ENCODE data around the gene NEURL1B. TPM values are rescaled to one million over a fixed set of nuclear protein-coding genes. Genes with fewer than 3 reads are reported as not detected.

The NEURL1B gene
- total RNA-seq, 1 experiment from 2014 or later, result not detected

DNA sequence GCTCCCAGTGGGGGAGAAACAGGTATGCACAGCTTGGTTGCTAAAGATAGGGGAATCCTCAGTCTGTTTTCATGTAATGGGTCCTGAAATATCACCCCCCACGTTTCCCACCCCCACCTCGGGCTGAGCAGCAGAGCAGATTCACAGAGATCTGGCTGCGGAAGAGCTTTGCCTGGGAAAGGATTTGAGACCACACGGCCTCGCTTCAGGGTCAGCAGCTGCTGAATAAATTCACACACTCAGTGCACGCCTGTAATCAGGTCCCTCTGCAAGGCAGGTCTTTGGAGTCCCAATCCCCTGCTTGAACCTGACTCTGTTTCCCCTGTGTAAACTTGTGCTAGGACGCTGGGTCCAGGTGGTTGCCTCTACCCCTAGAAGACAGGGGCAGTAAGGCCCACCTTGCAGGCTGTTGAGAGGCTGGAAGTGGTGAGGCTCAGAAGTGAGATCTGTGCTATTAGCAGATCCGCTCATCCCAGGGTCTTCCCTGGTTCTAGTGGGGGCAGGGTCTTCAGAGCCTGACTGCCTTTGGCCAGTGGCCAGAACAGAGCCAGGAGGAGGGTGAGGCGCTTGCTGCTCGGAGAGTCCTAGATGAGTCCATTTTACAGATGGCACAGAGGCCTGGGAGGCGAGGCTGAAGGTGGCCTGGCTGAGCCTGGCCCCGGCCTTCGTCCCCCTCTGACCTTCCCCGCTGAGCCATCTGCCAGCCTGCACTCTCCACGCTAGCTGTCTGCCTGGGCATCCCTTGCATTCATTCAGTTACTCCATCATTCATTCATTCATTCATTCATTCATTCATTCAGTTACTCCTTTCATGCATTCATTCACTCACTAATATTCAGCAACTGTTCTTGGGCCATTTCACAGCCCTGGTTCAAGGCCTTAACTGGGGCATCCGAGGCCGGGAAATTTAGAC lies 16.7 kb upstream of the NEURL1B start:
- H2AFZ ChIP-seq (ENCODE audit: low read length), result no peak overlapping the region
- H3K36me3 ChIP-seq (ENCODE audit: insufficient read depth, low read length), result no peaks in the 10 kb centered on the region
- no peak for DNase-seq
- H3K4me3 ChIP-seq (ENCODE audit: low read length), result no peak overlapping the region
- H3K9ac ChIP-seq (ENCODE audit: low read length), result no peak overlapping the region
- H3K27ac ChIP-seq (ENCODE audit: low read length), result no peak overlapping the region
- H4K20me1 ChIP-seq (ENCODE audit: insufficient read depth, low read depth, low read length), result no peaks in the 10 kb centered on the region
- no peaks in the 10 kb centered on the region for H3K9me2 ChIP-seq (replicated peaks; ENCODE audit: insufficient read depth, low read length)
- H3K9me3 ChIP-seq (ENCODE audit: low read length), result no peaks in the 10 kb centered on the region
- no peaks in the 10 kb centered on the region for H3K79me2 ChIP-seq (ENCODE audit: low read length)
- no peaks in the 10 kb centered on the region for H3K27me3 ChIP-seq (ENCODE audit: low read length)
- H3K4me1 ChIP-seq (ENCODE audit: low read length), result no peaks in the 10 kb centered on the region
- H3K4me2 ChIP-seq (ENCODE audit: low read depth, low read length, poor library complexity, severe bottlenecking), result no peak overlapping the region

DNA sequence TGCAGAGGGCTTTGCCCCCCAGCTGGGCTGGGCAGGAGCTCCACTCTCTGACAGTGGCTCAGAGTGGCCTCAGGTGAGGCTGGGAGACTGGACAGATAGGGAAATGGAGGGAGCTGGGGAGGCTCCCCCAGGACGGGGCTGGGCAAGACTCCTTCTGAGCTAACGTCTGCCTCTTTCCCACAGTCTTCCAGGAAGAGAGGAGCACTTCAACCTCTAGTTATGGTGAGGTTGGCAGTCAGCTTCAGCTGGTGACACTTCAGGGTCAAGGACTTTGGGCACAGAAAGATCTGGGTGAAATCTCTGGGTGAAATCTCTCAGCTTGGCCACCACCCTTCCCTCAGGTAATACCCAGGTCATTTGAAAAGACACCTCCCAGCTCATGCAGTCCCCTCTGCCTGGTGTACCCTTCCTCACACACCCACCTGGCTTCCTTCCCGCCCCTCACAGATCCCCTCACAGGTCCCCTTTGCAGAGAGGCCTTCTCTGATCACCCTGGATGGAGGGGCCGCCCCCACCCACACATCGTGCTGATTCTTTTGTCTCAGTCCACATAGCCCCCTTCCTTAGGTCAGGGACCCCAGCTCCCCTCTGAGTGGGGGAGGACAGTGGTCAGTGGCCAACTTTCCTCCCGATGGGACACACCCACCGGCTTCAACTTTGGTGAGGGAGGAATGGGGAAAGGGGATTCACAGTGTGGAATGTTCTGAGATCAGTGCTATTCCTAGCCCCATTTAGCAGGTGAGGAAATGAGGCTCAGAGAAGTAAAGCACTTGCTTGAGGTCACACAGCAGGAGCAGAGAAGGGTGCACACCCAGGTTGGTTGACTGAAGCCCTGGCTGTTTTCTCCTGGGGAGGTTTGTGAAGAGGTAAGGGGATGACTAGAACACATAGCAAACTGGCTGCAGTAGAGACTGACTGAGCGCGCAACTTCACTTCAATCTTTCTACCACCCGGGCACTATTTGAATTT lies 15.8 kb upstream of the NEURL1B start:
- no peaks in the 10 kb centered on the region for H3K4me1 ChIP-seq (ENCODE audit: low read length)
- H3K9me2 ChIP-seq (replicated peaks; ENCODE audit: insufficient read depth, low read length), result no peaks in the 10 kb centered on the region
- DNase-seq, result no peak
- H2AFZ ChIP-seq (ENCODE audit: low read length), result no peak overlapping the region
- H3K36me3 ChIP-seq (ENCODE audit: insufficient read depth, low read length), result no peaks in the 10 kb centered on the region
- no peaks in the 10 kb centered on the region for H3K27me3 ChIP-seq (ENCODE audit: low read length)
- H3K27ac ChIP-seq (ENCODE audit: low read length), result no peak overlapping the region
- H3K9me3 ChIP-seq (ENCODE audit: low read length), result no peaks in the 10 kb centered on the region
- no peaks in the 10 kb centered on the region for H3K79me2 ChIP-seq (ENCODE audit: low read length)
- H4K20me1 ChIP-seq (ENCODE audit: insufficient read depth, low read depth, low read length), result no peaks in the 10 kb centered on the region
- H3K4me2 ChIP-seq (ENCODE audit: low read depth, low read length, poor library complexity, severe bottlenecking), result no peak overlapping the region
- H3K4me3 ChIP-seq (ENCODE audit: low read length), result no peak overlapping the region
- no peak overlapping the region for H3K9ac ChIP-seq (ENCODE audit: low read length)

DNA sequence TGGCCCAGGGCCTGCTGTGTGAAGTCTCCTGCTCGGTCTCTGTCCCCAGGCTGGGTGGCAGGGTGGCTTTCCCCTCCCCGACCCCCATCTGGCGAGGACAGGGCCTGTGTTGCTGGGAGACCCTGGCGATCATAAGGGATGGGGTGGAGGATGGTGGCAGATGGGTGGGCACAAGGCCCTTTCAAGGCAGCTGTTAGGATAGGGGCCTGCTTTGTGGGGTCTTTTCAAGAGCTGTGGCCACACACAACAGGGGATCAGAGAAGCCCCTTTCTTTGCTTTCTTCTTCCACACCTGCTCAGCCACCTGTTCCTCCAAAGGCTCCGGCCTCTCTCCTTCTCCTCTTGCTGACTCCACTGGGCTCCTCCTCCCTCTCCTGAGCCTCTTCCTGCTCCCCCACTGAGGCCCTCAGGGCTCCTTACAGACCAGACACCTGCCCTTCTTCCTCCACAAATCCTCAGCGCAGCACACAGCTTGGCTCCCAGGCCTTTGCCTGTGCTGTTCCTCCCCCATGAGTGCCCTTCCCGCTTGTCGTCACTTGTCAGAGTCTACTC lies 15.0 kb upstream of the NEURL1B start:
- H2AFZ ChIP-seq (ENCODE audit: low read length), result no peak overlapping the region
- H3K36me3 ChIP-seq (ENCODE audit: insufficient read depth, low read length), result no peaks in the 10 kb centered on the region
- no peak overlapping the region for H3K9ac ChIP-seq (ENCODE audit: low read length)
- no peak overlapping the region for H3K4me2 ChIP-seq (ENCODE audit: low read depth, low read length, poor library complexity, severe bottlenecking)
- H3K4me3 ChIP-seq (ENCODE audit: low read length), result no peak overlapping the region
- H3K4me1 ChIP-seq (ENCODE audit: low read length), result no peaks in the 10 kb centered on the region
- no peaks in the 10 kb centered on the region for H4K20me1 ChIP-seq (ENCODE audit: insufficient read depth, low read depth, low read length)
- H3K27ac ChIP-seq (ENCODE audit: low read length), result no peak overlapping the region
- H3K9me3 ChIP-seq (ENCODE audit: low read length), result no peaks in the 10 kb centered on the region
- H3K9me2 ChIP-seq (replicated peaks; ENCODE audit: insufficient read depth, low read length), result no peaks in the 10 kb centered on the region
- no peak for DNase-seq
- no peaks in the 10 kb centered on the region for H3K79me2 ChIP-seq (ENCODE audit: low read length)
- H3K27me3 ChIP-seq (ENCODE audit: low read length), result no peaks in the 10 kb centered on the region

DNA sequence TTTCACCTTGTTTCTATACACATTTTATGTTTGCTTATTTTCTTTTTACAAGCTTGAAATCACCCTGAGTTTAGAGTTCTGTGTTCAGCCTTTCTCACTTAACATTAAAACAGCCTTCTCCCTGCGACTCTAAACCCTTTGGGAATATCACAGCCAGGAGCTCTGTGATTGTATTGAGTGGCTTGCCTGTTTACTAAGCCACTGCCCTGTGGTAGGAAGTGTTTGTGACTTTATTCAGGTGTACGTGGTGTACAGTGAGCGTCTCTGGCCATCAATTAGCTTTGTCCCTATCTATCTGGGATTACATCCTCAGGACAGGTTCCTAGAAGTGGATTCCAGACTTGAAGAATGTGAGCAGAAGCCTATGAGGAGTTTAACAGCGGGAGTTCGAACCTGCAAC lies 11.0 kb upstream of the NEURL1B start:
- Histone ChIP-seq H3K9me3 (ENCODE audit: low read length) (no peaks in the 10 kb centered on the region), H3K27me3 (ENCODE audit: low read length) (no peaks in the 10 kb centered on the region), H3K9ac (ENCODE audit: low read length) (no peak overlapping the region), H3K36me3 (ENCODE audit: insufficient read depth, low read length) (no peaks in the 10 kb centered on the region), H3K9me2 (replicated peaks; ENCODE audit: insufficient read depth, low read length) (no peaks in the 10 kb centered on the region), H3K4me3 (ENCODE audit: low read length) (no peak overlapping the region), H3K79me2 (ENCODE audit: low read length) (no peaks in the 10 kb centered on the region), H4K20me1 (ENCODE audit: insufficient read depth, low read depth, low read length) (no peaks in the 10 kb centered on the region), H2AFZ (ENCODE audit: low read length) (no peak overlapping the region), H3K4me2 (ENCODE audit: low read depth, low read length, poor library complexity, severe bottlenecking) (no peak overlapping the region), H3K27ac (ENCODE audit: low read length) (no peak overlapping the region), H3K4me1 (ENCODE audit: low read length) (no peaks in the 10 kb centered on the region)
- DNase-seq, result no peak

DNA sequence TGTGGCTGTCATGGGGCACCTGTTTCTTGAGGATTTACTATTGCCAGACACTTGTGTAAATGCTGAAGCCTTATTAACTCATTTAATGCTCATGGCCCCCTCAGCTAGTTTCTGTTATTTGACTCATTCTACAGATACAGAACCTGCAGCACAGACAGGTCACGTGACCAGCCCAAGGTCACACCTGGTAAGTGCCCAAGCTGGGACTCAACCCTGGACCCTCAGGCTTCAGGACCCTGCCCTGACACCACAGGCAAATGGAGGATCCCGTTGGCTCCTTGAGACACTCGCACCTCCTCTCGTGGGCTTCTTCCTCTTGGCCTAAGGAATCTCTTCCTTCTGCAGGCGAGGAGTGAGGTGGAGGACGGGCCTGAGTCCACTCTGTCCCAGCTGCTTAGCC lies 10.6 kb upstream of the NEURL1B start:
- Histone ChIP-seq H3K4me1 (ENCODE audit: low read length) (no peaks in the 10 kb centered on the region), H3K4me3 (ENCODE audit: low read length) (no peak overlapping the region), H3K27me3 (ENCODE audit: low read length) (no peaks in the 10 kb centered on the region), H3K9me2 (replicated peaks; ENCODE audit: insufficient read depth, low read length) (no peaks in the 10 kb centered on the region), H3K27ac (ENCODE audit: low read length) (no peak overlapping the region), H3K9ac (ENCODE audit: low read length) (no peak overlapping the region), H2AFZ (ENCODE audit: low read length) (no peak overlapping the region), H3K9me3 (ENCODE audit: low read length) (no peaks in the 10 kb centered on the region), H3K4me2 (ENCODE audit: low read depth, low read length, poor library complexity, severe bottlenecking) (no peak overlapping the region), H3K79me2 (ENCODE audit: low read length) (no peaks in the 10 kb centered on the region), H3K36me3 (ENCODE audit: insufficient read depth, low read length) (no peaks in the 10 kb centered on the region), H4K20me1 (ENCODE audit: insufficient read depth, low read depth, low read length) (no peaks in the 10 kb centered on the region)
- no peak for DNase-seq

DNA sequence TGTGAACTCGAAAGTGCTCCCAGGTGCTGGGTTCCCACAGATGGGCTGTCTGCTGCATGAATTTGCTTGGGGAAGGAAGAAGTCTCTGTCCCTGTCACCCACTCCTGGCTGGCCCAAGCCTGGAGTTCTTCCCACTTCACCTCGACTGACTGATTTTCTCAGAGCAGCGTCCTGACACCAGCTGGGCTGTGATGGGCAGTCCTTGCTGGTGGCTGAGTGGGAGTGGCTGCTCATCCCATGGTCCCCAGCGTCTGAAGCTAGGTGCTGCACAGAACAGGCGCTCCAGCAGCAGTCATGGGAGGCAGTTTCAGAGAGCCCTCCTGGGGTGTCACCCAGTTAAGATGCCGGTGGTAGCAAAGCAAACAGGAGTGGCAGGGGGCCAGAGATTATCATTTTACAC lies 10.1 kb upstream of the NEURL1B start:
- no peak for DNase-seq
- Histone ChIP-seq H3K79me2 (ENCODE audit: low read length) (no peaks in the 10 kb centered on the region), H3K9me2 (replicated peaks; ENCODE audit: insufficient read depth, low read length) (no peaks in the 10 kb centered on the region), H3K27me3 (ENCODE audit: low read length) (no peaks in the 10 kb centered on the region), H3K4me1 (ENCODE audit: low read length) (no peaks in the 10 kb centered on the region), H3K9me3 (ENCODE audit: low read length) (no peaks in the 10 kb centered on the region), H3K27ac (ENCODE audit: low read length) (no peak overlapping the region), H3K9ac (ENCODE audit: low read length) (no peak overlapping the region), H3K4me2 (ENCODE audit: low read depth, low read length, poor library complexity, severe bottlenecking) (no peak overlapping the region), H2AFZ (ENCODE audit: low read length) (no peak overlapping the region), H3K4me3 (ENCODE audit: low read length) (no peak overlapping the region), H4K20me1 (ENCODE audit: insufficient read depth, low read depth, low read length) (no peaks in the 10 kb centered on the region), H3K36me3 (ENCODE audit: insufficient read depth, low read length) (no peaks in the 10 kb centered on the region)

DNA sequence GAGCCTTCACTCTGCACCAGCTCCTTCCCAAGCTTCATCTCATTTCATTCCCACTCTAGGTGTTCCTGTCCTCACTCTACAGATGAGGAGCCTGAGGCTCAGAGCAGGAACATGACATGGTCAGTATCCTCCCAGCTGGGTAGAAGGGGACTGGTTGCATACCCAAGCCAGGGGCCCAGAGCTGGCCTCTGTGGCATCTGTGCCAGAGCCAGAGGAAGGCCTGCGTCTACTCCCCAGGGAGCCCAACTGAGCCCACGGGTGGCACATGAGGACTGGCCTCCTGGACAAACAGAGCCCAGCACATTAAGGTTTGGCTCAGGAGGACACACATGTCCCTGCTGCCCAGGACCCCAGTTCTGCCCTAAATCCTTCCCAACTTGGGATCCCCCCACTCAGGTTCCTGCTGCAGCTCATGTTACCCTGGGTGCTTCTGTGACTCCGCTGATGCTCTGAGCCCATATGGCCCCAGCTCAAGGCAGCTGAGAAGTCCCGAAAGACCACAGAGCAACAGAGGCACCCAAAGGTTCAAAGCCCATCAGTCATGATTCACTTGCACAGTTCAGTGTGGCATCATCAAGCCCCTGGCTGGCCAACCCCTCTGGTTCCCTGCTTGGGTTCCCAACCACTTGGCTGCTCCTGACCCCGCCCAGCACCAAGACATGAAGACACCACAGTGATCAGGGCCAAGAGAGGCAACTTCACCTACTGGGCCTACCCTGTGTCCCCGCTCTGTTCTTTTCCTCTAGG lies 8.5 kb upstream of the NEURL1B start:
- Histone ChIP-seq H3K27ac (ENCODE audit: low read length) (no peak overlapping the region), H3K4me3 (ENCODE audit: low read length) (no peak overlapping the region), H3K79me2 (ENCODE audit: low read length) (no peaks in the 10 kb centered on the region), H3K36me3 (ENCODE audit: insufficient read depth, low read length) (no peaks in the 10 kb centered on the region), H3K27me3 (ENCODE audit: low read length) (no peaks in the 10 kb centered on the region), H3K9me3 (ENCODE audit: low read length) (no peaks in the 10 kb centered on the region), H4K20me1 (ENCODE audit: insufficient read depth, low read depth, low read length) (no peaks in the 10 kb centered on the region), H3K9me2 (replicated peaks; ENCODE audit: insufficient read depth, low read length) (no peaks in the 10 kb centered on the region), H3K9ac (ENCODE audit: low read length) (no peak overlapping the region), H3K4me2 (ENCODE audit: low read depth, low read length, poor library complexity, severe bottlenecking) (no peak overlapping the region), H2AFZ (ENCODE audit: low read length) (no peak overlapping the region), H3K4me1 (ENCODE audit: low read length) (no peaks in the 10 kb centered on the region)
- DNase-seq, result no peak
